Measurements from ENCODE around the gene ADAM30.

Gene ADAM30

DNA sequence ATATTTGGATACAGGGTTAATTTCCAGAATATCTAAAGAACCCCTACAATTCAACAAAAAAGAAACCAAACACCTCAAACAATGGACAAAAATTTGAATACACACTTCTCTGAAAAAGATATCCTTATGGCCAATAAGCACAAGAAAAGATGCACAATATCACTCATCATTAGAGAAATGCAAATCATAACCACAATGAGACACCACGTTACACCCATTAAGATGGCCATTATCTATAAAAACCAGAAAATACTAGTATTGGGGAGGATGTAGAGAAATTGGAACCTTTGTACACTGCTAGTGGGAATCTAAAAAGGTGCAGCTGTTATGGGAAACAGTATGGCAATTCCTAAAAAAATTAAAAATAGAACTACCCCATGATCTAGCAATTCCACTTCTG, 4.9 kb downstream of the ADAM30 start:
- TF ChIP-seq POLR2AphosphoS5 (IDR thresholded peaks at IDR 0.05; ENCODE audit: low read depth, low read length) (no peak), SIN3A (IDR thresholded peaks at IDR 0.05; ENCODE audit: borderline replicate concordance, insufficient read depth, low read length) (no peak), FOXP2 (optimal IDR thresholded peaks at IDR 0.05; ENCODE audit: borderline replicate concordance, extremely low read depth, extremely low read length, insufficient read depth) (no peak), TAF1 (IDR thresholded peaks at IDR 0.05; ENCODE audit: borderline replicate concordance, insufficient read depth, low read length) (no peak)
- TF ChIP-seq, protein P1, sequence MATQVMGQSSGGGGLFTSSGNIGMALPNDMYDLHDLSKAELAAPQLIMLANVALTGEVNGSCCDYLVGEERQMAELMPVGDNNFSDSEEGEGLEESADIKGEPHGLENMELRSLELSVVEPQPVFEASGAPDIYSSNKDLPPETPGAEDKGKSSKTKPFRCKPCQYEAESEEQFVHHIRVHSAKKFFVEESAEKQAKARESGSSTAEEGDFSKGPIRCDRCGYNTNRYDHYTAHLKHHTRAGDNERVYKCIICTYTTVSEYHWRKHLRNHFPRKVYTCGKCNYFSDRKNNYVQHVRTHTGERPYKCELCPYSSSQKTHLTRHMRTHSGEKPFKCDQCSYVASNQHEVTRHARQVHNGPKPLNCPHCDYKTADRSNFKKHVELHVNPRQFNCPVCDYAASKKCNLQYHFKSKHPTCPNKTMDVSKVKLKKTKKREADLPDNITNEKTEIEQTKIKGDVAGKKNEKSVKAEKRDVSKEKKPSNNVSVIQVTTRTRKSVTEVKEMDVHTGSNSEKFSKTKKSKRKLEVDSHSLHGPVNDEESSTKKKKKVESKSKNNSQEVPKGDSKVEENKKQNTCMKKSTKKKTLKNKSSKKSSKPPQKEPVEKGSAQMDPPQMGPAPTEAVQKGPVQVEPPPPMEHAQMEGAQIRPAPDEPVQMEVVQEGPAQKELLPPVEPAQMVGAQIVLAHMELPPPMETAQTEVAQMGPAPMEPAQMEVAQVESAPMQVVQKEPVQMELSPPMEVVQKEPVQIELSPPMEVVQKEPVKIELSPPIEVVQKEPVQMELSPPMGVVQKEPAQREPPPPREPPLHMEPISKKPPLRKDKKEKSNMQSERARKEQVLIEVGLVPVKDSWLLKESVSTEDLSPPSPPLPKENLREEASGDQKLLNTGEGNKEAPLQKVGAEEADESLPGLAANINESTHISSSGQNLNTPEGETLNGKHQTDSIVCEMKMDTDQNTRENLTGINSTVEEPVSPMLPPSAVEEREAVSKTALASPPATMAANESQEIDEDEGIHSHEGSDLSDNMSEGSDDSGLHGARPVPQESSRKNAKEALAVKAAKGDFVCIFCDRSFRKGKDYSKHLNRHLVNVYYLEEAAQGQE (IDR thresholded peaks at IDR 0.05; ENCODE audit: insufficient read depth in 1 of 2, low read depth in 2 of 2, low read length in 2 of 2) = no peak

- TF ChIP-seq POLR2AphosphoS5 (IDR thresholded peaks at IDR 0.05; ENCODE audit: low read depth, low read length) = no peak
- TF ChIP-seq, protein P1 (IDR thresholded peaks at IDR 0.05; ENCODE audit: insufficient read depth in 1 of 2, low read depth in 2 of 2, low read length in 2 of 2) = no peak
- no peak for TF ChIP-seq SIN3A (IDR thresholded peaks at IDR 0.05; ENCODE audit: borderline replicate concordance, insufficient read depth, low read length)
- TF ChIP-seq TAF1 (IDR thresholded peaks at IDR 0.05; ENCODE audit: borderline replicate concordance, insufficient read depth, low read length) = no peak
- TF ChIP-seq FOXP2 (optimal IDR thresholded peaks at IDR 0.05; ENCODE audit: borderline replicate concordance, extremely low read depth, extremely low read length, insufficient read depth) = no peak
Observed at GRCh38 chr1:119888476-119888875, 7.8 kb downstream of the ADAM30 start.

- TF ChIP-seq FOXP2 (optimal IDR thresholded peaks at IDR 0.05; ENCODE audit: borderline replicate concordance, extremely low read depth, extremely low read length, insufficient read depth) = no peak
- no peak for TF ChIP-seq POLR2AphosphoS5 (IDR thresholded peaks at IDR 0.05; ENCODE audit: low read depth, low read length)
- no peak for TF ChIP-seq TAF1 (IDR thresholded peaks at IDR 0.05; ENCODE audit: borderline replicate concordance, insufficient read depth, low read length)
- no peak for TF ChIP-seq SIN3A (IDR thresholded peaks at IDR 0.05; ENCODE audit: borderline replicate concordance, insufficient read depth, low read length)
- TF ChIP-seq, protein P1 (IDR thresholded peaks at IDR 0.05; ENCODE audit: insufficient read depth in 1 of 2, low read depth in 2 of 2, low read length in 2 of 2) = no peak
Observed at GRCh38 chr1:119887427-119887826, 8.9 kb downstream of the ADAM30 start.

- TF ChIP-seq, protein P1 (IDR thresholded peaks at IDR 0.05; ENCODE audit: insufficient read depth in 1 of 2, low read depth in 2 of 2, low read length in 2 of 2) = no peak
- TF ChIP-seq TAF1 (IDR thresholded peaks at IDR 0.05; ENCODE audit: borderline replicate concordance, insufficient read depth, low read length) (no peak), POLR2AphosphoS5 (IDR thresholded peaks at IDR 0.05; ENCODE audit: low read depth, low read length) (no peak), FOXP2 (optimal IDR thresholded peaks at IDR 0.05; ENCODE audit: borderline replicate concordance, extremely low read depth, extremely low read length, insufficient read depth) (no peak), SIN3A (IDR thresholded peaks at IDR 0.05; ENCODE audit: borderline replicate concordance, insufficient read depth, low read length) (no peak)
Observed at GRCh38 chr1:119885903-119886783, 10.2 kb downstream of the ADAM30 start.
